ENCODE data around the gene CBY2. TPM values are rescaled to one million over a fixed set of nuclear protein-coding genes. Genes with fewer than 3 reads are reported as not detected.

Gene CBY2
- total RNA-seq, 1 experiment from 2014 or later = not detected

- Histone ChIP-seq H3F3A (ENCODE audit: low read length, unreplicated experiment) (no peaks in the 10 kb centered on the region), H3K36me3 (ENCODE audit: low read depth, low read length) (no peaks in the 10 kb centered on the region), H3K4me1 (ENCODE audit: insufficient read depth, low read length) (no peaks in the 10 kb centered on the region), H3K4me2 (ENCODE audit: low read length) (no peak overlapping the region), H4K20me1 (ENCODE audit: low read length) (no peaks in the 10 kb centered on the region), H2AFZ (ENCODE audit: low read length) (no peak overlapping the region), H3K9me3 (ENCODE audit: low read length) (no peaks in the 10 kb centered on the region), H3K79me2 (ENCODE audit: low read length) (no peaks in the 10 kb centered on the region), H3K9me2 (replicated peaks; ENCODE audit: low read length) (no peaks in the 10 kb centered on the region), H3K27me3 (ENCODE audit: low read length) (no peaks in the 10 kb centered on the region), H3K9ac (ENCODE audit: low read length) (no peak overlapping the region), H3K27ac (ENCODE audit: low read length) (no peak overlapping the region), H3K4me3 (ENCODE audit: low read length) (no peak overlapping the region)
- no peak for TF ChIP-seq CTCF (conservative IDR thresholded peaks at IDR 0.05; ENCODE audit: low read depth, low read length)
- no peak for TF ChIP-seq EZH2phosphoT487 (IDR thresholded peaks at IDR 0.05; ENCODE audit: borderline replicate concordance, low read length)
- POLR2A ChIA-PET (ENCODE audit: unreplicated experiment) = no interaction called here
- CTCF ChIA-PET = no interaction called here
- no TSS peak for BruUV-seq (replicated peaks)
- ATAC-seq (no peak), DNase-seq (no peak)
- intact Hi-C loops (cut with micrococcal nuclease) = no loop called here
Measured at GRCh38 chr13:45711951-45712350, 9.8 kb downstream of the CBY2 start.

GRCh38 chr13:45713106-45713690 is 11.1 kb downstream of the CBY2 start:
- no peak for TF ChIP-seq EZH2 (IDR thresholded peaks at IDR 0.05; ENCODE audit: low read length, unreplicated experiment)
- no peak for TF ChIP-seq CTCF (conservative IDR thresholded peaks at IDR 0.05; ENCODE audit: low read depth, low read length)
- no peak for TF ChIP-seq EZH2phosphoT487 (IDR thresholded peaks at IDR 0.05; ENCODE audit: borderline replicate concordance, low read length)
- POLR2A ChIA-PET (ENCODE audit: unreplicated experiment) = no interaction called here
- no peak overlapping the region for H3K4me2 ChIP-seq (ENCODE audit: low read length)
- H3F3A ChIP-seq (ENCODE audit: low read length, unreplicated experiment) = no peaks in the 10 kb centered on the region
- H3K4me3 ChIP-seq (ENCODE audit: low read length) = no peak overlapping the region
- ATAC-seq (no peak), DNase-seq (no peak)
- H3K4me1 ChIP-seq (ENCODE audit: insufficient read depth, low read length) = no peaks in the 10 kb centered on the region
- intact Hi-C loops (cut with micrococcal nuclease) = no loop called here
- CTCF ChIA-PET = no interaction called here
- H4K20me1 ChIP-seq (ENCODE audit: low read length) = no peaks in the 10 kb centered on the region
- H3K27ac ChIP-seq (ENCODE audit: low read length) = no peak overlapping the region
- no TSS peak for BruUV-seq (replicated peaks)
- H3K36me3 ChIP-seq (ENCODE audit: low read depth, low read length) = no peaks in the 10 kb centered on the region; the same call in 1 of the 2 replicates
- no peaks in the 10 kb centered on the region for H3K9me2 ChIP-seq (replicated peaks; ENCODE audit: low read length)
- no peaks in the 10 kb centered on the region for H3K9me3 ChIP-seq (ENCODE audit: low read length)
- H3K9ac ChIP-seq (ENCODE audit: low read length) = no peak overlapping the region
- H3K27me3 ChIP-seq (ENCODE audit: low read length) = no peaks in the 10 kb centered on the region
- no peaks in the 10 kb centered on the region for H3K79me2 ChIP-seq (ENCODE audit: low read length)
- H2AFZ ChIP-seq (ENCODE audit: low read length) = no peak overlapping the region

GRCh38 chr13:45713721-45714120 is 11.6 kb downstream of the CBY2 start:
- Histone ChIP-seq H3K4me2 (ENCODE audit: low read length) (no peak overlapping the region), H3K27ac (ENCODE audit: low read length) (no peak overlapping the region), H3K4me1 (ENCODE audit: insufficient read depth, low read length) (no peaks in the 10 kb centered on the region), H3K9me3 (ENCODE audit: low read length) (no peaks in the 10 kb centered on the region), H3K9ac (ENCODE audit: low read length) (no peak overlapping the region), H3K36me3 (ENCODE audit: low read depth, low read length) (no peaks in the 10 kb centered on the region; the same call in 1 of the 2 replicates), H3K4me3 (ENCODE audit: low read length) (no peak overlapping the region), H4K20me1 (ENCODE audit: low read length) (no peaks in the 10 kb centered on the region), H3K9me2 (replicated peaks; ENCODE audit: low read length) (no peaks in the 10 kb centered on the region), H2AFZ (ENCODE audit: low read length) (no peak overlapping the region), H3K79me2 (ENCODE audit: low read length) (no peaks in the 10 kb centered on the region), H3K27me3 (ENCODE audit: low read length) (no peaks in the 10 kb centered on the region), H3F3A (ENCODE audit: low read length, unreplicated experiment) (no peaks in the 10 kb centered on the region)
- DNase-seq = no peak
- CTCF ChIA-PET = no interaction called here
- intact Hi-C loops (cut with micrococcal nuclease) = no loop called here
- ATAC-seq = no peak
- POLR2A ChIA-PET (ENCODE audit: unreplicated experiment) = no interaction called here
- no TSS peak for BruUV-seq (replicated peaks)
- TF ChIP-seq EZH2 (IDR thresholded peaks at IDR 0.05; ENCODE audit: low read length, unreplicated experiment) (no peak), CTCF (conservative IDR thresholded peaks at IDR 0.05; ENCODE audit: low read depth, low read length) (no peak), EZH2phosphoT487 (IDR thresholded peaks at IDR 0.05; ENCODE audit: borderline replicate concordance, low read length) (no peak)
